ENCODE results near the gene LRRC74B. TPM values are rescaled to one million over a fixed set of nuclear protein-coding genes. Genes with fewer than 3 reads are reported as not detected.
"Not testable (repeated sequence)": the region's sequence is repeated elsewhere in the genome, so short reads cannot be mapped to it uniquely, and the experiment has no call there.

The LRRC74B gene
- total RNA-seq, 4 donors from 2014 or later, result 0.14 to 0.18 TPM; not detected in 2

GRCh38 chr22:21087119-21087518, 41.4 kb downstream of the LRRC74B start:
- H3K4me3 ChIP-seq, result no peak overlapping the region
- H3K27ac ChIP-seq, result no peak overlapping the region
- intact Hi-C loops (cut with DNase I; ENCODE audit: low total_unique reads), result no loop called here
- no peak for TF ChIP-seq CTCF (IDR thresholded peaks at IDR 0.05)
- TF ChIP-seq POLR2A (IDR thresholded peaks at IDR 0.05), result no peak
- no peak for DNase-seq
- no peaks in the 10 kb centered on the region for H3K27me3 ChIP-seq
- H3K9me3 ChIP-seq, result no peaks in the 10 kb centered on the region
- H3K4me1 ChIP-seq, result no peaks in the 10 kb centered on the region
- H3K36me3 ChIP-seq, result no peaks in the 10 kb centered on the region

- H3K36me3 ChIP-seq; intact Hi-C loops (cut with DNase I; ENCODE audit: low total_unique reads); H3K27me3 ChIP-seq; H3K4me3 ChIP-seq; H3K4me1 ChIP-seq; H3K27ac ChIP-seq; H3K9me3 ChIP-seq; DNase-seq: not testable (repeated sequence)
Observed at GRCh38 chr22:21087926-21088325, 42.2 kb downstream of the LRRC74B start.

- H3K4me3 ChIP-seq; intact Hi-C loops (cut with DNase I; ENCODE audit: low total_unique reads); H3K36me3 ChIP-seq; H3K27me3 ChIP-seq; H3K9me3 ChIP-seq; DNase-seq; H3K4me1 ChIP-seq; H3K27ac ChIP-seq: not testable (repeated sequence)
Observed at GRCh38 chr22:21091220-21091619, 45.5 kb downstream of the LRRC74B start.

GRCh38 chr22:21092797-21093554, 47.2 kb downstream of the LRRC74B start:
- H3K27ac ChIP-seq, result no peak overlapping the region
- no peaks in the 10 kb centered on the region for H3K4me1 ChIP-seq
- H3K27me3 ChIP-seq, result no peaks in the 10 kb centered on the region
- TF ChIP-seq CTCF (IDR thresholded peaks at IDR 0.05) (no peak), POLR2A (IDR thresholded peaks at IDR 0.05) (no peak)
- intact Hi-C loops (cut with DNase I; ENCODE audit: low total_unique reads), result no loop called here
- no peak for DNase-seq
- no peak overlapping the region for H3K4me3 ChIP-seq
- H3K36me3 ChIP-seq, result no peaks in the 10 kb centered on the region
- H3K9me3 ChIP-seq, result no peaks in the 10 kb centered on the region

GRCh38 chr22:21093555-21094137, 47.9 kb downstream of the LRRC74B start:
- H3K36me3 ChIP-seq; intact Hi-C loops (cut with DNase I; ENCODE audit: low total_unique reads); H3K27ac ChIP-seq; H3K9me3 ChIP-seq; H3K4me1 ChIP-seq; DNase-seq; H3K27me3 ChIP-seq; H3K4me3 ChIP-seq: not testable (repeated sequence)

GRCh38 chr22:21094911-21095772, 49.4 kb downstream of the LRRC74B start:
- DNase-seq, result no peak
- no peaks in the 10 kb centered on the region for H3K9me3 ChIP-seq
- no peaks in the 10 kb centered on the region for H3K36me3 ChIP-seq
- intact Hi-C loops (cut with DNase I; ENCODE audit: low total_unique reads), result no loop called here
- no peaks in the 10 kb centered on the region for H3K27me3 ChIP-seq
- H3K27ac ChIP-seq, result no peak overlapping the region
- no peak overlapping the region for H3K4me3 ChIP-seq
- TF ChIP-seq CTCF (IDR thresholded peaks at IDR 0.05) (no peak), POLR2A (IDR thresholded peaks at IDR 0.05) (no peak)
- H3K4me1 ChIP-seq, result no peaks in the 10 kb centered on the region

All from uterus (tissue), 4 donors.